ENCODE results near the gene HSPB9. TPM values are rescaled to one million over a fixed set of nuclear protein-coding genes. Genes with fewer than 3 reads are reported as not detected.

The HSPB9 gene
- polyA plus RNA-seq, 1 experiment: not detected

DNA sequence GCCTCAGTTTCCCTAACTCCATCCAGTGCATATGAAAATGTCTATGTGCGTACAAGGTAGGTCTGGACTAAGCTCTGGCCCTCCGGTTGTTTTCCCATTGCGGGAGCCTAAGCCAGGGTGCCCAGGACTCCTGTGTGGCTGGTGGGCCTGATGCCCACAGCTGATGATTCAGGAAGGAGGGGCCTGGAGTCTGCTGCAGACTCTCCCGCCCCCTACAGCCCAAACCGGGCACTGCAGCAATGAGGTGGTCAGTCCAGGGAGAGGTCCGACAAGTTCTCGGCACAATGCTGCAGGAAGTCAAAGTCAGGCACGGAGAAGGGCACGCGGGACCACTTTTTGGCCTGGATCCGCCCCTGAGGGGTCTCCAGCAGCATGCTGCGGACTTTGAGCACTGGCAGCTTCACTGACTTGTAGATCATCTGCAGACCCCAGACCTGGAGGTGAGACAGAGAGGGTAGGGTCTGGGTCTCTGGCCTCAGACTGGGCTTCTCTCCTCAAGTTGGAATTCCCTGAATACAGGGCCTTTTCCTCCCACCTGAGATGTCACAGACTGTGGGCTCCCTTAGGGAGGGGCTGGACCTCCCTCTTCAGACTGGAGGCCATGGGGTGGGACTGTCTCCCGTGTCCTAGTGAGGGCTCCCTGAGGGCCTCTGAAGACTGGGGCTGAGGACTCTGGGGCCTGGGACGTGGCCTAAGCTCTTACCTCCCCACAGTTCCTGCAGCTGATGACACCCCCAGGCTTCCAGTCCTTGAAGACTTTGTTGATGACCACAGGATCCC lies 20.9 kb upstream of the HSPB9 start:
- TF ChIP-seq CTCF (IDR thresholded peaks at IDR 0.05; ENCODE audit: insufficient read depth, low read depth, low read length): peak; percentile 87
- ChIA-PET POLR2A (no interaction called here), CTCF (interaction anchor here (0.6 to 8.4 kb wide), 23 partner anchors 10 to 236 kb away, joined by 3 to 46 read pairs (median 4); partner anchors contain the start of genes DHX58, KLHL11 and NKIRAS2)
- no peak for DNase-seq (ENCODE audit: low read depth)
- Histone ChIP-seq H3K27me3 (ENCODE audit: control insufficient read depth, insufficient read depth, low read length) (peaks cover 12% of the 10 kb centered on the region), H3K4me3 (ENCODE audit: low read depth, low read length) (no peak overlapping the region), H3K36me3 (ENCODE audit: control insufficient read depth, insufficient read depth, low read length) (peaks cover 1% of the 10 kb centered on the region; the same call in 1 of the 2 replicates)

GRCh38 chr17:42103221-42103954 lies 19.2 kb upstream of the HSPB9 start:
- Histone ChIP-seq H3K36me3 (ENCODE audit: control insufficient read depth, insufficient read depth, low read length) (peaks cover 1% of the 10 kb centered on the region; the same call in 1 of the 2 replicates), H3K4me3 (ENCODE audit: low read depth, low read length) (no peak overlapping the region), H3K27me3 (ENCODE audit: control insufficient read depth, insufficient read depth, low read length) (no peaks in the 10 kb centered on the region; the same call in 1 of the 2 replicates)
- CTCF ChIA-PET: interaction anchor here (0.9 to 8.4 kb wide), 3 partner anchors 9 to 37 kb away, joined by 4 to 46 read pairs (median 5); partner anchors contain the start of gene DHX58
- TF ChIP-seq CTCF (IDR thresholded peaks at IDR 0.05; ENCODE audit: insufficient read depth, low read depth, low read length): no peak
- POLR2A ChIA-PET: no interaction called here
- DNase-seq (ENCODE audit: low read depth): no peak

- TF ChIP-seq CTCF (IDR thresholded peaks at IDR 0.05; ENCODE audit: insufficient read depth, low read depth, low read length): no peak
- Histone ChIP-seq H3K27me3 (ENCODE audit: control insufficient read depth, insufficient read depth, low read length) (no peaks in the 10 kb centered on the region), H3K36me3 (ENCODE audit: control insufficient read depth, insufficient read depth, low read length) (peaks cover 3% of the 10 kb centered on the region), H3K4me3 (ENCODE audit: low read depth, low read length) (no peak overlapping the region)
- DNase-seq (ENCODE audit: low read depth): no peak
- ChIA-PET CTCF (interaction anchor here (0.9 to 1.4 kb wide), 2 partner anchors 8 to 36 kb away, joined by 4 to 5 read pairs; partner anchors contain the start of gene DHX58), POLR2A (interaction anchor here (0.6 kb wide), 1 partner anchor 183 kb away, joined by 3 read pairs; no protein-coding TSS in a partner anchor)
Measured at GRCh38 chr17:42104264-42104663, 18.3 kb upstream of the HSPB9 start.

GRCh38 chr17:42106009-42106408 lies 16.6 kb upstream of the HSPB9 start:
- Histone ChIP-seq H3K4me3 (ENCODE audit: low read depth, low read length) (no peak overlapping the region), H3K36me3 (ENCODE audit: control insufficient read depth, insufficient read depth, low read length) (peaks cover 3% of the 10 kb centered on the region), H3K27me3 (ENCODE audit: control insufficient read depth, insufficient read depth, low read length) (no peaks in the 10 kb centered on the region)
- ChIA-PET CTCF (interaction anchor here (0.9 to 1.2 kb wide), 2 partner anchors 9 to 38 kb away, joined by 3 to 4 read pairs; no protein-coding TSS in a partner anchor), POLR2A (no interaction called here)
- DNase-seq (ENCODE audit: low read depth): no peak
- TF ChIP-seq CTCF (IDR thresholded peaks at IDR 0.05; ENCODE audit: insufficient read depth, low read depth, low read length): no peak

DNA sequence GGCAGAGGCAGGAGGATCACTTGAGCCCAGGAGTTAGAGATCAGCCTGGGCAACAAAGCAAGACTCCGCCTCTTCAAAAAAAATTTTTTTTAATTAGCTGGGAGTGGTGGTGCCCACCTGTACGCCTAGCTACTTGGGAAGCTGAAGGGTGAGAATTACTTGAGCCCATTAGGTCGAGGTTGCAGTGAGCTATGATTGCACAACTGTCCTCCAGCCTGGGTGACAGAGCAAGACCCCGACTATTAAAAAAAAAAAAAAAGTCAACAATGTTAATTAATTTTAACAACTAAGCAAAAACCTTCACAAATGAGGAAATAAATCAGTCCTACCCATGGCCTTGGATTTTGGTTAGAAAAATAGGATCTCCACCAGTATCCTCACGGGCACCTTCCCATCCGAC lies 15.5 kb upstream of the HSPB9 start:
- H3K4me3 ChIP-seq (ENCODE audit: low read depth, low read length): no peak overlapping the region
- ChIA-PET POLR2A (no interaction called here), CTCF (interaction anchor here (0.9 to 1.2 kb wide), 3 partner anchors 10 to 144 kb away, joined by 3 to 4 read pairs (median 4); no protein-coding TSS in a partner anchor)
- no peak for TF ChIP-seq CTCF (IDR thresholded peaks at IDR 0.05; ENCODE audit: insufficient read depth, low read depth, low read length)
- no peaks in the 10 kb centered on the region for H3K27me3 ChIP-seq (ENCODE audit: control insufficient read depth, insufficient read depth, low read length)
- peaks cover 3% of the 10 kb centered on the region for H3K36me3 ChIP-seq (ENCODE audit: control insufficient read depth, insufficient read depth, low read length)
- no peak for DNase-seq (ENCODE audit: low read depth)
